GM12801 (cell line): ENCODE measurements around the gene KCTD14.

ENCODE experiments used
- TF ChIP-seq, protein P1 (sequence below): IDR thresholded peaks from one replicate; pipeline ENCODE4 v1.5.1; 2011; ENCODE audit warnings: control low read depth; ENCODE audit not compliant: insufficient read length; ENCODE audit errors: extremely low read depth

The KCTD14 gene

DNA sequence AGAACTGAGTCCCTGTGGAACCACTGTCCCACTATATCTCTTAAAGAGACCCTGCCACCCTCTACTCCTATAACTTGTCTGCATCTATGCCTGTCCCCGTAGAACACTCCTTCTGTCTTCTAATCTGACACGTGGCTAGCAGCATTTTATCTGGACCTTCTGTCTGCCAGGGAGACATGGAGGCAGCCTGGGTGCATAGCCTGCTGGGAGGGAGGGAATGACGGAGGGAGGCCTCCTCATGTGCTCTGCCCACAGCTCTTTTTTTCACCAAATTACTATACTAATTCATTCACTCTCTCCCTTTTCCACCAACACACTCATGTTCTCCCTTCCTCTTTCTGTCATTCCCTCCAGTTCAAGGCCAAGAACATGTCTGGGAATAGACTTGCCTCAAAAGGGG is 33.0 kb upstream of the KCTD14 start:
- TF ChIP-seq, protein P1, sequence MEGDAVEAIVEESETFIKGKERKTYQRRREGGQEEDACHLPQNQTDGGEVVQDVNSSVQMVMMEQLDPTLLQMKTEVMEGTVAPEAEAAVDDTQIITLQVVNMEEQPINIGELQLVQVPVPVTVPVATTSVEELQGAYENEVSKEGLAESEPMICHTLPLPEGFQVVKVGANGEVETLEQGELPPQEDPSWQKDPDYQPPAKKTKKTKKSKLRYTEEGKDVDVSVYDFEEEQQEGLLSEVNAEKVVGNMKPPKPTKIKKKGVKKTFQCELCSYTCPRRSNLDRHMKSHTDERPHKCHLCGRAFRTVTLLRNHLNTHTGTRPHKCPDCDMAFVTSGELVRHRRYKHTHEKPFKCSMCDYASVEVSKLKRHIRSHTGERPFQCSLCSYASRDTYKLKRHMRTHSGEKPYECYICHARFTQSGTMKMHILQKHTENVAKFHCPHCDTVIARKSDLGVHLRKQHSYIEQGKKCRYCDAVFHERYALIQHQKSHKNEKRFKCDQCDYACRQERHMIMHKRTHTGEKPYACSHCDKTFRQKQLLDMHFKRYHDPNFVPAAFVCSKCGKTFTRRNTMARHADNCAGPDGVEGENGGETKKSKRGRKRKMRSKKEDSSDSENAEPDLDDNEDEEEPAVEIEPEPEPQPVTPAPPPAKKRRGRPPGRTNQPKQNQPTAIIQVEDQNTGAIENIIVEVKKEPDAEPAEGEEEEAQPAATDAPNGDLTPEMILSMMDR, result no peak

DNA sequence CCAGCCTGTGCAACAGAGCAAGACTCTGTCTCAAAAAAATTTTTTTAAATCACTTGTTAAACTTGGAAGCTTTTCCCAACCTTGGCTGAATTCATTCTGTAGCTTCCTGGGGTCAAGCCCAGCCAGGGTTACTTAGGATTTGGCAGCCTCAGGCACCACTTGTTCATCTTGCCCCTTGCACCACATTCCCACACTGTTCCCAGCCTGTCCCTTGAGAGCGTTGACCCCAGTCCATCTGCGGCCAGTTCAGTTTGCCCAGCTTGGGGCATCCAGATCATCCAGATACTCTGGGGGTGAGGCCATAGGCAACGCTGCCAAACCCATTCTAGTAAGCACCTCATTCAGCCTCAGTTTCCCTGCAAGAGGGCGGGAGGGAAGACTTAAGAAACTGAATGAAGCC is 31.9 kb upstream of the KCTD14 start:
- TF ChIP-seq, protein P1, result no peak

DNA sequence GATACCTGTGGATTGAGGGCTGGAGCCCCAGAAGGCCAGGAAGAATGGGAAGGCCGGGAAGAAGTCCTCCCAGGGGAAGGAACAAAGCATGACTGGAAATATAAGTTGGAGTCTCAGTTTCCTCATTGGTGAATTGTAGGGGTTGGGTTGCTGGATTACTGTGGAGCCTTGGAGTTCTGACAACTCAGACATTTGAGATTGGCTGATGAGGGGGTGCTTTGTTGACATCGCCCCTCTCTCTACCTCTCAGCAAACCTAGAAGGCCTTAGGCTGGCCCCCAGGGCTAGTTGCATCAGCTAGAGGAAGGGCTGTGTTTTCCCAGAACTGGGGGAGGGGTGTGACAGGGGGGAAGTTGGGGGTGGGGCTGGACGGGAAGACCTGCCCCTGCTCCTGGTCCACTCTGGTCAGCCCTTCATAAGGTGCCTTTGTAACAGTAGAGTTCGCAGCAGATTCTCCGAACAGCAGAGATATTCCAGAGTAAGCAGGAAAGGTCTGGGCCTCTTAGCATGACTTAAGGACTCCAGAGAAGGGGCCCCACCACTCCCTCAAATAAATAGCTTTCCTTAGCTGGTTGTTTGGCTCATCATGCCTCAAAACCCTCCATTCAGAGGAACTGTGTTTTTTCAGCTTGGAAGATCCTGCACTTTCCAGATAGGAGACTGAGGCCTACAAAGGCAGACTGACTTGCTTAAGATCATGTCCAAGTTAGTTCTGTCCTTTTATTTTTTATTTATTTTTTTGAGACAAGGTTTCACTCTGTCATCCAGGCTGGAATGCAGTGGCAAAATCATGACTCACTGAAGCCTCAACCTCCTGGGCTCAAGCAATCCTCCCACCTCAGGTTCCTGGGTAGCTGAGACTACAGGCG is 28.1 kb upstream of the KCTD14 start:
- TF ChIP-seq, protein P1, result no peak

DNA sequence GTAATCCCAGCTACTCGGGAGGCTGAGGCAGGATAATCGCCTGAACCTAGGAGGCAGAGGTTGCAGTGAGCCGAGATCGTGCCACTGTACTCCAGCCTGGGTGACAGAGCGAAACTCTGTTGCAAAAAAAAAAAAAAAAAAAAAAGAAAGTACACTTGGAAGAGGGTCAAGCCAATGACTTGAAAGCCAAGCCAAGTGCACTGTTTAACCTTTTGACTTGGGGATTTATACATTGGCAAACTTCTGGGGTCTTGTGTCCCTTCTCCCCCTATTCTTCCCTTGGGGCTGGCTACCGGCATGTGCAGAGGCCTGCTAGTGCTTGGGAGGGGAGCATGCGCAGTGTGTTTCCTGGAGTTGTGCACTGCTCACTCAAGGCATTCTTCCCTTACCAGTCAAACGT is 26.3 kb upstream of the KCTD14 start:
- TF ChIP-seq, protein P1, result no peak

DNA sequence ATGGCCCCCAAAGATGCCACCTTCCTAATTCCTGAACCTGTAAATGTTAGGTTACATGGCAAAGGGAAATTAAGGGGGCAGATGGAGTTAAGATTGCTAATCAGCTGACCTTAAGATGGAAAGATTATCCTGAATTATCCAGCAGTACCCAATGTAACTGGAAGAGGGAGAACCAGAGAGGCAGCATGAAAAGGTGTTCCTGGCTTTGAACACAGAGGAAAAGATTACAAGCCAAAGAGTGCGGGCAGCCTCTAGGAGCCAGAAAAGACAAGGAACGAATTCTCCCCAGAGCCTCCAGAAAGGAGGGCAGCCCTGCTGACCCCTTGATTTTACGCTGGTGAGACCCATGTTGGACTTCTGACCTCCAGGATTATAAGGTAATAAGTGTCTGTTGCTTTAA is 25.5 kb upstream of the KCTD14 start:
- TF ChIP-seq, protein P1, result no peak

DNA sequence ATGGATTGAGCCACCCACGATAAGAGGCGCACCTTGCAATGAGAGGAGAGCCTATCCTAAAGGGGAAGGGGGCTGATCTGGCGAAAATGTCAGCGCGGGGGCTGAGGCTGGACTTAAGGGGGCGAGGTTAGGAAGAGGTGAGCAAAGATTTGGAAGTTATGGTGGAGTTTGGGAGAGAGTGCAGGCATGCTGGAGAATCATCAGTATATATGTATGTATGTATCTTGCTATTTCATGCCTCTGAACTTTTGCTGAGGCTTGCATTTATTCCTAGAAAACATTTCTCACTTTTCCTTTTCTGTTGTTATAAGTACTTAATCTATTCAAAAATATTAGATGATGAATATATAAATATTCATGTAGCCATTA is 23.4 kb upstream of the KCTD14 start:
- TF ChIP-seq, protein P1, result no peak

DNA sequence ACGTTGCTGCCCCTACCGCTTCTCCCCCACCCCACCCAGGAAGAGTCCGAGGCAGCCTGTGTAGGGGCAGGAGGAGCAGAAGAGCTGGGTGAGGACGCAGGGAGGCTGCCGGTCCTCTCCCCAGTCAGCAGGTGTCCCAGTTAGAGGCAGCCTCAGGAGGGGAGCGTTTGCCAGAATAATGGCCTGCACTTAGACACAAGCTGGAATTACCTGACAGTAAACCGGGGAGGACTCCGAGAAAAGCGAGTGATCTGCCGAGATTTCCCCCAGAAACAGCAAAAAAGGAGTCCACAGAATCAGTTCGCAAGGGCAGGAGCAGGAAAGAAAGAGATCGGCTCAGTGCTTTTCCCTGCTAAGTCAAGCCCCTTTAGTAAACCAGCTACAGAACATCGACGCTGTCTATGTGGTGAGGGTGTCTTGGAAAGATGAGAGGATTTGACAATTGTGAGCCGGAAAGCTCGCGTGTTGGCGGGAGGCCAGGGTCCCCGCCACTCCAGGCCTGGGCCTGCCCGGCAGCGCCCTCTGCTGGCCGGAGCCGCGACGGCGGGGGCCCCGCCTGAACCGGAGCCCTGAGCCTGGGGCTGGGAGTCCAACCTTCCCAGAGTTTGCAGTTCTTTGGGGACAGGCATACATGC is 22.9 kb upstream of the KCTD14 start:
- TF ChIP-seq, protein P1, result no peak
